HG02870 (cell line): ENCODE measurements around the gene MEOX1.
"Not testable (repeated sequence)": the region's sequence is repeated elsewhere in the genome, so short reads cannot be mapped to it uniquely, and the experiment has no call there.

Experiments
- ATAC-seq: cut with Tn5 transposase; IDR thresholded peaks from one replicate; pipeline ENCODE4 v1.9.1; 2021; ENCODE audit warnings: mild to moderate bottlenecking, moderate library complexity; ENCODE audit not compliant: unreplicated experiment

The MEOX1 gene

GRCh38 chr17:43661699-43662412 lies at the start of gene MEOX1:
TSS of gene MEOX1 (minus strand) at chr17:43661922. CDS start at chr17:43661534, 388 bp downstream.
- no peak for ATAC-seq

- ATAC-seq = no peak
Measured at GRCh38 chr17:43710101-43710500, 48.4 kb upstream of the MEOX1 start.

GRCh38 chr17:43709210-43709609 lies 47.5 kb upstream of the MEOX1 start:
- no peak for ATAC-seq

GRCh38 chr17:43707184-43707583 lies 45.5 kb upstream of the MEOX1 start:
- ATAC-seq = no peak

GRCh38 chr17:43706235-43706634 lies 44.5 kb upstream of the MEOX1 start:
- no peak for ATAC-seq

DNA sequence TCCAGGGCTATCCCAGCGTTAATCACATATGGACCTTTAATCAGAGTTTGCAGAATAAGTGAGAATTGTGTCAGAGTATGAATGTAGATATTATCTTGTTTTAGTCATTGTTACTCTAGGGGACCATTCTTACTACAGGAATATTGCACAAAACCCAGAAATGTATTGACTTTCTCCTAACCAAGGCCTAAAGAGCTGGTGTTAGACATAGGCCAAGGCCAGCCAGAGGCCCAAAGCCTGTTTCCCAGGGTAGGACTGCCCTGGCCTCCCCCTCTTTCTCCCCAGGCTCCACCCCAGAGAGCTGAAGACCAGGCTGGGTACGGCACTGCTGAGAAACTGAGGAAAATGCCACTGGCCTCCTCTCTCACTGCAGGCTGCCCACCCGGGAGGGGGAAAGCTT lies 41.9 kb upstream of the MEOX1 start:
- ATAC-seq = no peak

DNA sequence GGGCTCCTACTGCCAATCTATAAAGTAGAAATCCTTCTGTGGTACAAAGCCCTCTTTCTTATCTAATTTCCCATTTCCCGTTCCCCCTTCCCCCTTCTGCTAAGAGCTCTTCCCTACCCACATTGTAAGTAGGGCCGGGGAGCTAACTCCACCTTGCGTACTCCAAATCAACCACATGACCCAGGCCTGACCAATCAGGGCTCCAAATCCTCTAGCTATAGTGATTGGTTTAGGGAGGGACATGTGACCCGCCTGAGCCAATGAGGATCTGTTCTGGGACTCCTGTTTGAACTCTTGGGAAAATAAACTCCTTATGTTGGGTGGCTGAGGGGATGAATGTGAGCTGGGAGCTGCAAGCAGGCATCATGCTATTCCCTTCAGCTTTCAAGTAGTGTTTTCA lies 40.9 kb upstream of the MEOX1 start:
- ATAC-seq = no peak

GRCh38 chr17:43701318-43701743 lies 39.6 kb upstream of the MEOX1 start:
- ATAC-seq = no peak

- ATAC-seq = no peak
Measured at GRCh38 chr17:43699438-43699756, 37.7 kb upstream of the MEOX1 start.

GRCh38 chr17:43698678-43699437 lies 37.1 kb upstream of the MEOX1 start:
- ATAC-seq = no peak

DNA sequence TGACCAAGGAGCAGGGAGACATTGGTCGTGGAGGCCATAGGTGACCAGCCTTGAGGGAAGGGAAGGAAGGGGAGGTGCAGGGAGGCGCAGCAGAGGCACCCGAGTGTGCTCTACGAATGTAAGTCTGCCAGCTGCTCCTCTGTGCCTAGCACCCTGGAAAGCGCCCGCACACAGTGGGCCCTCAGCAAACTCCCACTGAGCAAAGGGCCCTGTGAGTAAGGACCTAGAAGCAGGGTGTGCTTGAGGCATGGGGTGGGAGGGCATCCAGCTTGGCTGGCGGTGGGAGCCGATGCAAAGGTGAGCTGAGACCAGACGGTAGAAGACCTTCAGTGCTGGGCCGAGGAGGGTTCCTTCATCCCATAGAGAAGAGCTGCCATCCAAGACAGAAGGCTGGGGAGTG lies 36.2 kb upstream of the MEOX1 start:
- no peak for ATAC-seq

- no peak for ATAC-seq
Measured at GRCh38 chr17:43696891-43697290, 35.2 kb upstream of the MEOX1 start.

- no peak for ATAC-seq
Measured at GRCh38 chr17:43695970-43696865, 34.5 kb upstream of the MEOX1 start.

DNA sequence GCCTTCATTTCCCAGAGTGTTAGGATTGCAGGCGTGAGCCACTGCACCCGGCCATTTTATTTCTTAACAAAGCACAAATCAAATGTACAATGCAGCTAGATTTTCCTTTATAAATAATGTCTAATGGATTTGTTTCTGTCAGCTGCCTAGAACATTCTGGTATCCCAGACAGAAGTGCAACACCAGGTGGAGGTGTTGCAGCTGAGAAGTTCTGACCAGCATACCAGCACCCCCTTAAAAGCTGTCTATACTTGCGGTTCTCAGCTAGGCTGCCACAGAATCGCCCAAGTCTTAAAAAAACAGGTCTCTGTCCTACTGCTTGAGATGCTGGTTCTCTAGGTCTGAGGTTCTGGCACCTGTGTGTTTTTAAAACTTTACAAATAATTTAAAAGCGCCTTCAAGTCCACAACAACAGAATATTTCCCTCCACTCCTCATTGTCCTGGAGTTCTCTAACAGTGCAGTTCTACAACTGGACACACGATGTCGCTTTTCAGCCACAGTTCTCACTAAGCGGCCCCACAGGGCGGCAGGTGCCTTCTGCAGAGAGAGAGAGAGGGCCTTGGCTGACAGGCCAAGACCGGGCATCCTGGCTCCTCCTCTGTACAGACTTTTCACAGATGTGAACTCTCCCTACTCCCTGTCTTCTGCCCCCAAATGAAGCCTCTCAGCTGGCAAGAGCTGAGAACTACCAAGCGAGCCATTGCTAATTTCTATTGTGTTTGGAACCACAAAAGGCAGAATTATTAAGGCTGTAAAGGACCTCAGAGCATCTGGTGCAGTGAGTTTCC lies 32.6 kb upstream of the MEOX1 start:
- ATAC-seq = no peak

DNA sequence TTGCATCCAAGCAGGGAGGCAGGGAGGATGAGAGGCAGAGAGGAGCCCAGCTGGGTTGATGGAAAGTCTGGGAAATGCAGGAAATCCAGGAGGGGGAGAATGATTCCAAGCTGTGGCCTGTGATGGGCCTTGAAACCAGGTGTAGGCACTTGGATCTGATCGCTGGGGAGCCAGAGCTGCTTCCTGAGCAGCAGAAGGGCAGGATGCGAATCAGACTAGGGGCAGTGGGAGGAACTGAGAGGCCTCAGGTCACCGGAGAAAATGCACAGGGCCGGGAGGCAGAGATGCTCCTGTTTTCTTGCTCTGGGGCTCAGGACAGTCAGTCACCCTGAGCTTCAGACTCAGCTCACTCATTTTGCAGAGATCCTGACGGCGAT lies 29.6 kb upstream of the MEOX1 start:
- ATAC-seq = no peak

GRCh38 chr17:43690624-43691316 lies 29.0 kb upstream of the MEOX1 start:
- no peak for ATAC-seq

DNA sequence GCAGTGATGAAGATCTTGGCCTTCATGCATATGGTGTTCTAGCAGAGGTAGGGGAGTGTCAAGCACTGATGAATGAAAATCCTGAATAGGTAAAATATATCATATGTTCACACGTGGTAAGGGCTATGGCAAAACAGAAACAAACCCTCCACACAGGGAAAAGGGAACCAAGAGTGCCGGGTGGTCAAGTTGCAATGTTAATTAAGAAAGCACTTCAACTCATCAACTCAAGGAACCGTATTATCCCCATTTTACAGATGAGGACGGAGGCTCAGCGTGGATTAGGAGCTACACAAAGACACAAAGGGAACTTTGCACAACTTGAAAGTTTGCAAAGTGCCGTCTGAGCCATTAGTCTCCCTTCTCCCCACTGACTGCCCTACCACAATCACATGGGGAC lies 28.1 kb upstream of the MEOX1 start:
- ATAC-seq = no peak

DNA sequence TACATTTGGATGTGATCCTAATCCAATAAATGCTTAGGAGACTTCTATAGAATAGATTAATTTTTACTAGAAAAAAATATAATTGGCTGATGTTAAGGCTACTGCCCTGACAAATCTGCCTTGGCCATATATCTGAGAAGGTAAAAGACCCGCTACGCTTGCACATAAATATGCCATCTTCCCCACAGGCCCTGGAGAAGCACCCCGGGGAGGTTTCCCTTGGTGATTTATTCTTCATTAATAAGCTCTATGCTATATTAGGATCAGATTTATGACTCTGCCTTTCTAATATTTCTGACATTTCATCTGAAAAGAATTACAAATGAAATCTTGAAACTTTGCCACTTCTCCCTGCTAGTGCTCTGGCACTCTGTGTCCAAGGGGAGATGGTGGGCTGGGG lies 27.4 kb upstream of the MEOX1 start:
- no peak for ATAC-seq

DNA sequence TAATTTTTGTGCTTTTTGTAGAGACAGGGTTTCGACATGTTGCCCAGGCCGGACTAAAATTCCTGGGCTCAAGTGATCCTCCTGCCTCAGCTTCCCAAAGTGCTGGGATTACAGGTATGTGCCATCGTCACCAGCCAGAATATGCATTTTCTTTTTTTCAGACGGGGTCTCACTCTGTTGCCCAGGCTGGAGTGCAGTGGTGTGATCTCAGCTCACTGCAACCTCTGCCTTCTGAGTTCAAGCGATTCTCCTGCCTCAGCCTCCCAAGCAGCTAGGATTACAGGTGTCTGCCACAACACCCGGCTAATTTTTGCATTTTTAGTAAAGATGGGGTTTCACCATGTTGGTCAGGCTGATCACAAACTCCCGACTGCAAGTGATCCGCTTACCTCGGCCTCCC lies 25.2 kb upstream of the MEOX1 start:
- ATAC-seq = not testable (repeated sequence)

GRCh38 chr17:43683928-43684653 lies 22.4 kb upstream of the MEOX1 start:
- ATAC-seq = no peak
